ENCODE data around the gene SDK1.
"Not testable (repeated sequence)": the region's sequence is repeated elsewhere in the genome, so short reads cannot be mapped to it uniquely, and the experiment has no call there.

Gene SDK1

DNA sequence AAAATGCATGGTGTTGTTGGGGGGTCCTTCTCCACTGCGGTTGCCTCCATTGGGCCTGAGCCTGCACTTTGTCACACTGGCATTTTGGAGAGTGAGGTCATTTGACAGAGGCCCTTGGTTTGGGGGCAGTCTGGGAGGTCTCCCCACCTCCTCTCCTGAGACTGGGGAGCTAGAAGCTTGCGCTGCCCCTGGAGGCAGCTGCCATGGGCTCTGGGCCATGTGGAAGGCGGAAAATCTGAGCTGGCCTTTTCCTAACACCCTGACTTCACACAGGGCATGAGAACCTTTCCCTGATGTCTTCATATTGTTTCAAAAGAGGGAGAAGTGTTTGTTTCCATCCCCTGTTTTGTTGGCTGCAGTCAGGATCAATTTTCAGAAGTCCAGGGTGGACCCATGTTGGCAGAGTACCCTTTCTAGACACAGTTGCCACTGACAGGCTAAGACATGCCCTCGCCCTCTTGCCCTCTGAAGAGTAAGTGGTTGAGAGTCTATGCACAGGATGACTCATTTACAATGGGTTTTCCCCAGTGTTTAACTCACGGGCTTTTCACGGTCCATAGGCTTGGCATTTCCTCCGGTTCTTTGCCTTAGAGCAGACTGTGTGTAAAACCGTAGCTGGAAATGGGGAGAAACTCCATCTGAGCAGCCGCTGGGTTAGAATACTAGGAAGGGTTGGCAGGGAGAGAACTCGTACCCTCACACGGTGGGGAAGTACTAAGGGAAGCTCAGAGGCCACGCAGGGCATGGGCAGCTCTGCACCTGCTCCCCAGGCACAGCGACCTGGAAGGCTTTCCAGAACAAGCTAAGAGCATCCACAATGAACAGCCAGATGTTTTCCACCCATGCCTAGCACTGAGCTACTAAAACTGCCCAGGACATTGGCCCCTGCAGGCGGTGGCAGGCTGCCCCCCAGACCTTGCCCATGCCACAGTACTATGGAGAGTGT, 655.0 kb downstream of the SDK1 start:
- no peak for DNase-seq (ENCODE audit: low spot score)

DNA sequence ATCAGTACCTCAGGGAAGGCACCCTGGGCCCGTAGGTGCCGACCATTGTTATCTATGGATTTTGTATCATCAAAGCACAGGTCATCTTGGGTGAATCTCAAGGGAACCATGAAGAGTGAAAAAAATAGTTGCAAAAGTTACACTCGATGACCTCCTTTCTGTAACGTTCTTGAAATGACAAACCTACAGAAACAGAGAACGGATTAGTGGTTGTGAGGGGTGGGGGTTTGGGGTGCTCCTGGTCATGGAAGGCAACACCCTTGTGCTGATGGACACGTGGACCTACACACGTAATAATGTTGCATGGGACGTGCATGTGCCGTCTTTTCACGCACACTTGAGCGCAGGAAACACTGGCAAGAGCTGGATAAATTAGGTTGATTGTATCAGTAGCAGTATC, 655.9 kb downstream of the SDK1 start:
- no peak for DNase-seq (ENCODE audit: low spot score)

DNA sequence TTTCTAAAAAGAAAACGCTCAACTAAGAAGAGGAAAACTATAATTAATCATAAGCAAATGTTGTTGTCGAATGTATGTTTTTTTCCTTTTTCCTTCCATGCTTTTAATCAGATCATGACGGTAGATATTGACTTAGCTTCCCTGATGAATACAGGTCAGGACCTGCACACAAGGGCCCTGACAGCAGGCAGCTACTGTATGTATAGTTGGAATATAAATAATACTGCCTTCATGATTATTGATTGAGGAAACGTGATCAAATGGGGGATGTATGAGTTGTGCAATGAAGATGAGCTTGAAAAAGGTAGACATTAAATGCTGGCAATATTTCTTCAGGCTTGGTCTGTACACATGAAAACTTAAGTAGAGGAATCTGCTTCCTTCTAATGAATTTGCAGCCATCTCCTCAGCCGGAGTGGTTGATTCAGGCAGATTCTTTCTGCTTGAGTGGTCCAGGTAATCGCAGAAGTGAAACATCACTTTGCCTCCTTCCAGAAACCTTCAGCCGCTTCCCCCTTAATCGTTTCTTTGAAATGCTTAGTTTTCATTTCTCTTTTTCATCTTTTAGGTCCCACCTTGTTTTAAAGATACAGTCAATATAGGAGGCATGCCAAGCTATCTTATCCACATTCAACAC, 656.5 kb downstream of the SDK1 start:
- DNase-seq (ENCODE audit: low spot score), result no peak

DNA sequence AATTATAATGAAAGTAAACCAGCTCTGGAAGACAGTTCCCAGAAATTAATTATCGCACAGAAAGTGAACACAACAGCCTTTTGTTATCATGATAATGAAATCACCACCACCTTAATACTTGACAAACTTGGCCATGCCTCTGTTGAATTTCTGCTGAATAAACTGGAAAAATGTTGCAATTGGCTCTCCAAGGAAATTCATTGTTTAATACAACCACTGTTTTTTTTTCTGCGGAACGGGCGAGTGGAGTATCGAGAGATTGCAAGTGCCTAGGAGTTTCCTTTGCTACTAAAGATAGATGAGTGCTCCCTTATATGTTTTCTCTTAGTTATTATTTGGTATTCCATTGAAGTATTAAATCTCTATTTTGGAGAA, 657.0 kb downstream of the SDK1 start:
- DNase-seq (ENCODE audit: low spot score), result no peak

DNA sequence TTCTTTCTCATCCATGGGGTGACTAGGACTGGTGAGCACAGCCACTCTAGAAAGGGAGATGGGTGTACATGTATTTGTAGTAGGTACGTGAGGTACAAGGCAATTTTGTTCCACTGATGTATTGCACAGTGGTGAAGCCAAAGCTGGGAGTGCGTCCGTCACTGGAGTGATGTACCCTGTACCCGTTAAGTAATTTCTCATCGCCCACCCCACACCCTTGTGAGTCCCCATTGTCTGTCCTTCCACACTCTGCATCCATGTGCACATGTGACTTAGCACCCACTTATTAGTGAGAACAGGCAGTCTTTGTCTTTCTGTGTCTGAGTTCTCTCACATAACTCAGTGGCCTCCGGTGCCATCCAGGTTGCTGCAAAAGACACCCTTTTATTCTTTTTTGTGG, 658.3 kb downstream of the SDK1 start:
- DNase-seq (ENCODE audit: low spot score), result no peak

DNA sequence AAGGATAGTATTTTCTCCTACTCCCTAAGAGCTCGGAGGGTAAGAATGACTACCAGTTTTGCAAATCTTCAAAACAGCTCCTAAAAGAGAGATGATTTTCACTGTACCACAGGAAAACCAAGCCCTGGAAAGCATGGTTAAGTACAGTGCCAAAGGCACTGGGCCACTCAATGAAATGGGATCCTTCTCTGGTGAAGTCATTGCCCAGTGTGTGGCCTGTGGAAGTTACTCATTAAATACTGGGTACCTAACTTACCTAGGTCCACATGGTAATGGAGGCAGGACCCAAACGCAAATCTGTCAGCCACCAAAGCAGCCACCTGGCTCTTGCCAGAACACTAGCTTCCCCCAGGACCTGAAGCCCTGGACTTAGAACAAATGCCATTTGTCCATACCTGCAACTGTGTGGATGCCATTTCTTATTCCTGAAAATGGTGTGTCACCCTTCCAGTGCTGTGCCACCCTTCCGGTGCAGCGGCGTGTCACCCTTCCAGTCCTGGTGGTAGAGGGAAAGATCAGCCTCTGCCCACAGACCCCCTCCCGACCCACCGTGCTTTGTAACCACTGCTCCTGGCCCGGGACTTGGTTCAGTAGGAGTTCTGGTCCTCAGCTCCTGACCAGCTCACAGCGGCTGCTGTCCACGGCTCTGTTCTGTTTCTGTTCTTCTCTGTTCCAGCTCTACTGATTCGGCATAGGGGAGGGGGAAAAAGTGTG, 659.2 kb downstream of the SDK1 start:
- DNase-seq (ENCODE audit: low spot score), result no peak

DNA sequence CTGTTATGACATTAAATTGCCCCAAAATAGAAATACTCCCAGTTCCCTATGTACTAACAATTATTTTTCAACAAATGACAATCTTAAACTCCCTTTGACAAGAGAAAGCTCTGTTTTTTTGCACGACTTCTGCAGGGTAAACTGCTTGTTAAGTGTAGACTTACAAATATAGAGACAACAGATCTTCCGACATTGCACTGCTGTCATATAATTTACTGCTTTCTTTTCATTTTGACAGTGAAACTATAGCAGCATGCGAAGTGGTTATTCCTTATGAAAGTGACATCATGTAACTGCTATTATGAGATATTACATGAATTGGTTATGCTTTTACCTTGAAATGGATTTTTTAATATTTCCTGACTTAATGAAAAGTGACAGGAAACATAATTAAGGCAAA, 659.9 kb downstream of the SDK1 start:
- no peak for DNase-seq (ENCODE audit: low spot score)

DNA sequence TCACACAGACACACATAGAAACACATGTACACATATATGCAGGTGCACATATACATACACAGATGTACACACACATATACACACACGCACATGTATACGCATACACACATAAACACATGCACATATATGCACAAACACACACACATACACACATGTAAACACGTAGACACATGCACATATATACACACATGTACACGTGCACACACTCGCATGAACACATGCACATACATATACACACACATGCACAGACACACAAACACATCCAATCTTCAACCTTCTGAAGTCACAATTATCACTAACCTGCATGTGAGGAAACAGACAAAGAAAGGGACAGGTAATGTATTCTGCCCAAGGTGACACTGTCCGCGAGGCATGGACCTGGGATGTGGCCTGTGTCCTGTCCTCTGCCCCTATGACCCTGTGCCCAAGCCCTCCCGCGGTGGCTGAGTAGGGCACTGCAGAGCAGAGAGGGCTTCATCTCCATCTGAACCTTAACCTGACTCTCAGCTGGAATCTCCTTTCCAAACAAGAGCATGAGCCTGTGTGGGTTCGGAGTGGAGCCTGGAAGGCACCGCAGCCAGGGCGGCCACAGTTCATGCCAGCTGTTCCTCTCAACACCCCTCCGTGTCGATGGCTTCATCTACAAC, 660.9 kb downstream of the SDK1 start:
- no peak for DNase-seq (ENCODE audit: low spot score)

DNA sequence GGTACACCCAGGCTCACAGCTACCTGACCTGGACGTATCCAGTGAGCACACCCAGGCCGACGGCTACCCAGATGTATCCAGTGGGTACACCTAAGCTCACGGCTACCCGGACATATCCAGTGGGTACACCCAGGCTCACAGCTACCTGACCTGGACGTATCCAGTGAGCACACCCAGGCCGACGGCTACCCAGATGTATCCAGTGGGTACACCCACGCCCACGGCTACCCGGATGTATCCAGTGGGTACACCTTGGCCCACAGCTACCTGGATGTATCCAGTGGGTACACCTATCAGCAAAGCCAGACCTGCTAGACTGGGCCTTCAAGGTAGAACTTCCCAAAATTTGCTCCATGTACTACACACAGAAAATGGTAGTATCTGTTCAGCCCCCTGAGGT, 662.7 kb downstream of the SDK1 start:
- not testable (repeated sequence) for DNase-seq (ENCODE audit: low spot score)

DNA sequence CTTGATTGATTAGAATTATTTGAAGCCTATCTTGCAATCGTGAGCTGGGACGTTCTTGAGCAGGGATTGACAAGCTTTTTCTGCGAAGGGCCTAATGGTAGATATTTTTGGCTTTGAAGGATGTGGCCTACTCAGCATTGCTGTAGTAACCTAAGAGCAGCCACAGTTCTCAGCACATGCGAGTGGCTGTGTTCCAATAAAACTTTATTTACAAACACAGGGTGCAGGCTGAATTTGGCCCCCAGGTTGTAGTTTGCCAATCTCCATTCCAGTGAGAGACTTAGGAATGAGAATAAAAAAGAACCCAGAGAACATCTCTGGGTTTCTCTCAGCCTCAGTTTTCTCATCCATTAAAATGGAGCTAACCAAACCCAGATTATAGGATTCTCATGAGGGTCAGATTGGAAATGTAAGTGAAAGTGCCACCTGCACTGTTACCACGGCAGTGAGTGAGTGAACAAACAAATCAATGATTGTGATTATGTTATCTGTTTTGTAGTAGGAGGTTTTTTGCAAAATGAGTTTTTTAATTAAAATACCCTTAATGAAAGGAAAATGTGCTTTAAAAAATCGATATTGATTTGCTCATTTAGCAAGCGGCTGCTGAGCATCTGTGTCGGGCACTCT, 664.0 kb downstream of the SDK1 start:
- DNase-seq (ENCODE audit: low spot score), result no peak

DNA sequence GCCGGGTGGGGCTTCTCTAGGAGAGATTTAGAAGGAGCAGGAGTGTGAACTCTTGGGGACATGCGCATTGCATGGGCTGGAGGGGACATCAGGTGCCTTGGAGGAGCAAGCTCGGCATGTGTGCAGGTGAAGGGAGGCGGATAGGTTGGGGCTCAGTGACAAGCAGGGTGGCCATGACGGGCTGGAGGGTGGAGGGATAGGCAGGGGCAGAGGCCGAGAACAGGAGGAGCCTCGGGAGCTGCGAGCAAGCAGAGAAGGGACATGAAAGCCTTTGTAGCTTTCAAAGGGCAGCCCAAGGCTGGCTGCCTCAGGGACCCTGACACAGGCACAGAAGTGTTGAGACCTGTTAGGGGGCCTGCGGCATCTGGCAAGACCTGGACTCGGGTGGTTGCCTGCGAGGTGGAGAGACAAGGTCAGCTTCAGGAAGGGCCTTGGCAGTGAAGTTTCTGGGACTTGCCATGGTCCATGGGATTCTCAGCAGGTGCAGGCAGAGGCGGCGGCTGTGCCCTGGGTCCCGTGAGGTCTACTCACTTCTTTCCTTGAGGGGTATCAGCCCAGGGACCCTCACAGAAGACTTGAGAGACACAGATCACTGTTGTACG, 664.8 kb downstream of the SDK1 start:
- no peak for DNase-seq (ENCODE audit: low spot score)

DNA sequence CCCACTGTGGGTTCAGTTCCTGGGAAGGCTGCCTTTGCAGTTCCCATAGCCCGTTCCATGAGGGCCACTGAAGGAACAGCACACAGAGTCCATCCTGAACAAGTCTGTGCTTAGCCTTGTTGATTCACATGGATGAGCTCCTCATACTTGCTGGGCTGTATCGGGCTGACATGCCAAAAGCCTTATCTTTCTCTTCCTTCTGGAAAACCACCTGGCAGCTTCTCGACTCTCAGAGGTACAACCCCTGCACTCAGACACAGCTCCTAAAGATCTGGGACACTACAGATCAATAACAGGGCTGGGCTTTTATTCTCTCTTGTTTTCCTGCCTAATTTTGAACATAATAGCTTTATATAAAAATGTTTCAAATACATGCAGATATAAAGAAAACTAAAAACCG, 667.2 kb downstream of the SDK1 start:
- no peak for DNase-seq (ENCODE audit: low spot score)

DNA sequence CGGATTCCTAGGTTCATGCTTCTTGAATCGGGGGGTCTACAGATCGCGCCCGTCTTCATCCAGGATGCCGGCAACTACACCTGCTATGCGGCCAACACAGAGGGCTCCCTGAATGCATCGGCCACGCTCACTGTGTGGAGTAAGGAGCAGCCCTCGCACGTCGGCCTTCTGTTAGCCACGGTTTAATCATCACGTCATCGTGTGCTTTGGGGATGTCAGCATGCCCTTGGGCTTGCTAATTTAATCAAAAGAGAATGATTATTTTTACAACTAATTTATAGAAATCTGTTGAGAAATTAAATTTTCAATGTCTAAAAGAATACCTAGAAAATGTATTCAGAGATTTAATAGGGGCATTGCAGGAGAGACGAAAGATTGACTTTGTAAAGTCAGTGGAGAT, 668.2 kb downstream of the SDK1 start:
- DNase-seq (ENCODE audit: low spot score), result no peak

DNA sequence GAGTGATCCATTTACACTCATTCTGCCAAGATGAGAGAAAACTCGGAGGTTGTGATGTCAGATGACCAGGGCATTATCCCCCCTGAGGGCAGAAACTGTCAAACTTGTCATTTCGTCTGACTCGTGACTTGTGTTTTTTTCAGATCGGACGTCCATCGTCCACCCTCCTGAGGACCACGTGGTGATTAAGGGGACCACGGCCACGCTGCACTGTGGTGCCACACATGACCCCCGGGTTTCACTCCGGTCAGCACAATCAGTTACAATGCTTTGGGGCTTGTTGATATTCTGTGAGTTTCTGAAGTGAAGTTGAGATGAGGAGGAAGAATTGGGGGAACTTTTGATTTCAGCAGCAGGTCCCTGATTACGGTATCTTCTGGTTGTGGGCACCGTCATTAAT, 670.3 kb downstream of the SDK1 start:
- DNase-seq (ENCODE audit: low spot score), result no peak

DNA sequence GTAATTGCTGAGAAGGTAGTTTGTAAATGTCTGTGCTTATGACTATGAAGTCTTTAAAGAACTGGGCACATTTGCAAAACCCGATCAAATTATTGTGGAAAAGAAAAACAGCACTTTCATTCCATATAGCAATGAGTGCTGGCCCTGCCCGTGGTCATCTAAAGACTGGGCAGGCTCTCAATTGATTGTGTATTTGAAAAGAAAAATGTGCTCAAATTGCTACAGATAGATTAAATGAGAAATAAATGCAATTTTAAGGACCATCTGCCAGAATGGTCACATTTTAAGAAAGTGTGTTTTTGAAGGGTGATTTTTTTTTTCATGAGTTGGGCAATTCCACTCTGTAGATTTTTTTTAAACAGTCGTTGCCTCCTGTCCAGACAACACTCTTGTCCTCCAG, 672.2 kb downstream of the SDK1 start:
- no peak for DNase-seq (ENCODE audit: low spot score)

DNA sequence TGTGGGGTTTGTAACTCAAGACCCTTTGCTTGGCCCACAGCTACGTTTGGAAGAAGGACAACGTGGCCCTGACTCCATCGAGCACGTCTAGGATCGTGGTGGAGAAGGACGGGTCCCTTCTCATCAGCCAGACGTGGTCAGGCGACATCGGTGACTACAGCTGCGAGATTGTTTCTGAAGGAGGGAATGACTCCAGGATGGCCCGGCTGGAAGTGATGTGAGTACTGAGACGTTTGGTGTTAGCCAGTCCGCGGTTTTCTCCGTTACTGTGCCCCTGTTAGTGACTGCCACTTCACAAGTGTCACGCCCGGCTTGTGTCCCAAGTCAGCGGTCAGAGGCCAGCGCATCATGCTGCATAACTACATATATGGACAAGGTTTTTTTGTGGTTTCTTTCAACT, 673.3 kb downstream of the SDK1 start:
- DNase-seq (ENCODE audit: low spot score), result no peak

DNA sequence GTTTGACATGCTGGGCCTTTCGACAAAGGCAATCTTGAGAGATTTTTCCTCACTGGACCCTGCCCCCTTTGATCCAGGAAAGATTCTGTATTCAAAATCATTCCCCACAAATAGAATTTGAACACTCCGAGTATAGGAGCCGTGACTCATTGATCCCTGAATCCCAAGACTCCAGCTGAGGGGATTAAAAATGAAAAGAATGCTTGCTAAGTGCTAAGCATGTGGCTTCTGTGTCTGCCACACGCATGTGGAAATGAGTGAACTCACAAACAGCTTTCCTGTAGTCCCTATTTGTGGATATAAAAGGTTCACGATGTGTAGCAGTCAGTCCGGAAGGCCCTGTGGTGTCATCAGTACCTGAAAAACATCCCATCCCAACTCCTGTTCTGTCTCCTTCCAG, 674.3 kb downstream of the SDK1 start:
- no peak for DNase-seq (ENCODE audit: low spot score)

DNA sequence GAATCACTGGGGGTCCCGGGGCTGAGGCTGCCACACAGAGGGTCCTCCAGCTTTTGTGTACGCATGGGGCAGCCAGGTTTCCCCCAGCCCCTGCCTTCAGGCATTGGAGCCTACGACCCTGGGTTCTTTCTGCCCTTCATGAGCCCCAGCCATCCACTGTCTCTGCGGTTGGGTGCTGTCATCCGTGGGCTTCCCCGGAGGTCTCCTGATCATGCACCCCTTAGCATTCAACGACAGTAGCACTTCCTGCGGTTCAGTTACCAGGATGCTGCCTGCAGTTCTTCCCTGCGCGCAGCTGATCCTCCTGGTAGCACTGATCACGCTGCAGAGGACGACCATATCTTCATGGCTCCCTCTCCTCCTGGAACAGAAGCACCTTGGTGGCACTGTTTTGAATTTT, 676.3 kb downstream of the SDK1 start:
- no peak for DNase-seq (ENCODE audit: low spot score)

DNA sequence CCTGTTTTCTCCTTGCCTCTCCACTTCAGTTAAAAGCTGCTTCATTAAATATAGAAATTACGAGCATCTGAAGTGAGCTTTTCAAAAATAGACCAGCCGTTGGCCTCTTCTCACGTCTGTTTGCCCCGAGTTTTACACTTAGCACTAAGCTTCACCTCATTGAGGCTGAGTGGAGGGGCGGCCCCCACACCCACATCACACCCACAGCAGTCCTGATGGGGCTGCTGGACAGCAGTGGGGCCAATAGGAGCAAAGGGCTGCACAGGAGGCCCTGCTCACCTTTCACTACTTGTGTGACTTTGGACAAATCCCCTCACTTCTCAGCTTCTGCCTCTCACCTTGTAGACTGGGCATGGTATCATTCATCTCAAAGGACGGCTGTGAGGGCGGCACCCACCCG, 677.8 kb downstream of the SDK1 start:
- DNase-seq (ENCODE audit: low spot score), result no peak

DNA sequence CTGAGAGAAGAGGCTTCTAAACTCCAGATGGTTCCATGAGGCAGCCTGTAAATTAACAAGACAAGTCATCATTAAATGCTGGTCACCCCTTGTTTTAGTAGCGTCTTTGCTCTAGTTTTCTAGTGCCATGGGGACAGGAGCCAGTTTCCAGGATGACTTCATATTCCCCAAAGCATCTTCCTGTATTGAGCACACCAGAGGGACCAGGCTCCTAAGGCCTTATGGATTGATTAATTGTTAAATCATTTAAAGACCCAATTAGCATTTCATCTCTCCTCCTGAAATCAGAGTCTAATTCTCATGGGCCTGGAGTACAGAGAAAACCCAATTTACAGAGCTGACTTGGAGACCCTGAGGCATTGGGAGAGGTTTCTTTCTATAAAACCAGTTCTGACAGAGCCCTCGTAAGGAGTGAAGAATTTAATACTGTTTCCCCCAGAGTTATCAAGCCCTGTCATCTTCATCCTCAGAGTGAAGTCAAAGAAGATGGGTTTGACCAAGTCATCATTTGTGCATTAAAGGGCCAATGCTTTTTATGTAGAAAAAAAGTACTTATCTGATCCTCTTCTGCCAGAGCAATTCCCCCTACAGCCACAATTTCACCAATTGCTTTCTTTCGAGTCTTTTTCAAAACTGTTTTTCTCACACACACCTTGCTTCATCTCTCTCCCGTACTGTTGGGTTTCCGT, 678.7 kb downstream of the SDK1 start:
- DNase-seq (ENCODE audit: low spot score), result no peak

DNA sequence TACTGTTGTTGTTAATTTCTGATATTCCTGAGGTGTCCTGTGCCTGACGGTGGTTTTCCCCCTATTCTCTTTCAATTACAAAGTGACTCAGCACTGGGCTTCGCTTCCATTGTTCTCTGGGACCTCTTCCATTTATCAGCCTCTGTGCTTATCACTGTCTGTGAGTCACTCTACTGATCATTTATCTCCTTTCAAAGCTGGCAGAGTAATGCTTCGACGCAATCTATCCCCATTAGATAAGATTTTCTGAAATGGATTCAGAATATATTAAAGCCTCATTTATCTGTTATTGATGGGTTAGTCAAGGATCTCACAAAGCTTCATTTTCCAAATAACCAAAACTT, 679.2 kb downstream of the SDK1 start:
- DNase-seq (ENCODE audit: low spot score), result no peak

All from hematopoietic multipotent progenitor cell treated with erythropoietin and hydrocortisone succinate and interleukin-3 and kit ligand, for 15 days (in vitro differentiated cells).